ENCODE data around the gene CYP4F22.

- TF ChIP-seq CTCF (conservative IDR thresholded peaks at IDR 0.05; ENCODE audit: low read depth, low read length) = no peak
- TF ChIP-seq EZH2 (IDR thresholded peaks at IDR 0.05; ENCODE audit: borderline replicate concordance, low read depth, low read length, poor library complexity, severe bottlenecking) = no peak
Measured at GRCh38 chr19:15577184-15577771, 69.0 kb downstream of the CYP4F22 start.
